ENCODE data around the gene ZDHHC14.

ZDHHC14 gene

DNA sequence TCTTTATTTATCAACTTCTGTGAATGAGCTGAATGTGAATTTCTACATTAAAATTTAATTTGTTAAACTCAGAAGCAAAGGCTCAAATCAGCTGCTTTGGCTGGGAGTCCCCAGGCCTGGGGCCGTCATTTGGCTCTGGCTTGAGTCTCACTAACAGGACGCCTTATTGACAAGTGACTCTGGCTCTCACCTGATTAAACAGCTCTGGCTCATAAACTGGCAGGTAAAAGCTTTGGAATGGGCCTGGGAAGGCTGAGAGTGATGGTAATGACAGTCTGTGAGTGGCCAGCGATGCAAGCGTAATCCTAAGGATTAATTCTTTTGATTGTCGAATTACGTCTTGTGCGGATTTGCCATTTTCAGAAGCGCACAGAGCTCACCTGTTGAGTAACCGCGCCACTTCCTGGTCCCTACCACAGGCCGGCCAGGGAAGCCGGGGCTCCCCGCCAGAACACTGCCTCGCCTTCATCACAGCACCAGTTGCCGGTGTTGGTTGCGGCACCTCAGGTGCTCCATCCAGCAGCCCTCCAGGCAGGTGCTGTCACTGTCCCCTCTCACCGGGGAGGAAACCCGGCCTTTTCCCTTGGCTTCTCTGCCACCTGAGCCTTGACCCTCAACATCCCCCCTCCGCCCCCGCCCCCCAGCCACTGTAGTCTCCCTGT lies 110.7 kb downstream of the ZDHHC14 start:
- DNase-seq (ENCODE audit: low spot score) = no peak

DNA sequence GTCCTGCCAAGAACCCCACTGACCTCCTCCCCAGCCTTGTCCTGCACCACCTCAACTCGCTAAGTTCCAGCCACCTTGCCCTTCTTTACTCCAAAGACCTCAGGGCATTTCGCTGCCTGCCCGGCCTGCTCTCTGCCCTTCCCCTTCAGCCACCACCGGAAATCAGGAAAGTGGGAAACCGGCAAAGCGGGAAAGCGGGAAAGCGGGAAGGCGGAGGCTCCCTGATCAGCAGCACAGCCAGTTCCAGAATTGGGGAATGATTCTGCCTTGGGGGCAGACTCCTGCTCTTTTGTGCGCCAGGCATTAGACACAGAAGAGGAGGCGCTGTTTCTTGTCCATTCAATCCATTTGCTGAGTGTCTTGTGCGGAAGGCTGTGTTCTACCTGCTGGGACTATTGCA lies 111.3 kb downstream of the ZDHHC14 start:
- no peak for DNase-seq (ENCODE audit: low spot score)

DNA sequence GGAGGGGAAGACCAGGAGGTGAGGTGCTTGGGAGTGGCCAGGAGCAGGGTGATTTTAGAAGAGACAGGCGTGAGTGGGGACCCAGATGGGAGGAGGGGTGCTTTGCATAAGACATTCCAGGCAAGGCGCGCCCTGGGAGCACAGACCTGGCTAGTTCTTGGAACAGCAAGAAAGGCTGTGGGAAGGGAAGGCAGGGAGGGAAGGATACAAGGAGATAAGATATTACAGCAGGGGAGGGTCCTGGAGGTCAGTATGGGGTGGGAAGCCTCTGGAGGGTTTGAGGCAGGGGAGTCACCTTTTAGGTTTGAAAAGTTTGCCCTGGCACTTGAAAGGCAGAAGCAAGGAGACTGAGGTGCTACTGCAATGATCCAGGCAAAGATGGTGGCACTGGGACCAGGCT lies 111.8 kb downstream of the ZDHHC14 start:
- no peak for DNase-seq (ENCODE audit: low spot score)

DNA sequence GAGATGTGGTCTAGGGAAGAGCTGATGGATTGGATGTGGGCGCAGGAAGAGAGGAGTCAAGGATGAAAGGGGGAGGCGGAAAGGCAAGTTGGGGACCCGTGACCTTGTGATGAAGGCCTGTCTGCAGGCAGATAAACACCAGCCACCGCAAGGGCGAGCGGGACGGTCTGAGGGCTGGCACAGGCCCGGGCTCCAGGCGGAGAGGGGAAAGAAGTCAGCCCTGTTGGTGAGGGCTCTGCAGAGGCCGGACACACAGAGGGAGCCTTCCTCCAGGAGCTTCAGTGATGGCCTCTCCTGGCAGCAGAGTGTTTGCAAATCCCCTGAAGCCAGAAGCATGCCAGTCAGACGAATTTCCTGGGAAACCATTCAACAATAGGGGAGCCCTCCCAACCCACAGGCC lies 112.2 kb downstream of the ZDHHC14 start:
- no peak for DNase-seq (ENCODE audit: low spot score)

DNA sequence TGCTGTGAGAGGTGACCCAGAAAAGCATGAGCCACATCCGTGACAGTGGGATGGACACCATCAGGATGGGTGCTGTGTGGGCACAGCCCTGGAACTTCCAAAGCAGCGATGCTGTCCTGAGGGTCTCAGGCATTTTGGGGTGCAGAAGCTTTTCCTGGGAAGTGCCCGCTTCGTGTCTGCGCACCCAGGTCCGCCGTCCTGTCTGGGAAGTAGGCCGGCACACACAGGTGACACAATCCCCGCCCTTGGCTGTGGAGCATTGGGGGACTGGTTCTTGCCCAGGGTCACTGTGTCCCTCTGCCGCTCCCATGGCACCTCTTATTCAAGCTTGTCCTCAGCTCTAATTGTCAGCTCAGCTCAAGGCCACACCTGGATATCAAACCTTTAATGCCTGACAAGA lies 112.6 kb downstream of the ZDHHC14 start:
- DNase-seq (ENCODE audit: low spot score) = no peak

DNA sequence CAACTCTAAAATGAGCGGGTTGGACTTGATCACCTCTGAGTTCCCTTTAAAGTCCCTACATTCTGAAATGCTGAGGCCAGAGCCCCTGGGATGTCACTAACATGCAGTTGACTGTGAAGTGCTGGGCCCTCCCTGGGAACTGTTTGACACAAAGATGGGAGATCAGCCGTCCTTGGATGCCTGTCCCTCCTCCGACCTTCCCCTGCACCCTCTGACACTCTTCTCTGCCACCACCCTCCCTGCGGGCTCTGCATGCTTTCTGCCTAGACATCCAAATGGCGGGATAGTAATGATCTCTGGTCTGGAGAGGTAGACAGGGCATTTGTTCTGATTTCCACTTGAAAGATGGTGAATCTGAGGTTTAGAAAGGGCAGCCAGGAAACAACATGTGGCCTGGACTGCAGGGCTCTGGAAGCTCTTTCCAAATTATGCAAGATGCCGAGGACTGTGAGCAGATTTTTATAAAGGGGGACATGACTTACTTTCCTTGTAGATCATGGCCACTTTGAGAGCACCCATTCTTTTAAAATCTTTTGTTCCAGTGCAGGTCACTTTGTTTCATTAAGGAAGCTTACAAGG lies 113.2 kb downstream of the ZDHHC14 start:
- DNase-seq (ENCODE audit: low spot score) = no peak

DNA sequence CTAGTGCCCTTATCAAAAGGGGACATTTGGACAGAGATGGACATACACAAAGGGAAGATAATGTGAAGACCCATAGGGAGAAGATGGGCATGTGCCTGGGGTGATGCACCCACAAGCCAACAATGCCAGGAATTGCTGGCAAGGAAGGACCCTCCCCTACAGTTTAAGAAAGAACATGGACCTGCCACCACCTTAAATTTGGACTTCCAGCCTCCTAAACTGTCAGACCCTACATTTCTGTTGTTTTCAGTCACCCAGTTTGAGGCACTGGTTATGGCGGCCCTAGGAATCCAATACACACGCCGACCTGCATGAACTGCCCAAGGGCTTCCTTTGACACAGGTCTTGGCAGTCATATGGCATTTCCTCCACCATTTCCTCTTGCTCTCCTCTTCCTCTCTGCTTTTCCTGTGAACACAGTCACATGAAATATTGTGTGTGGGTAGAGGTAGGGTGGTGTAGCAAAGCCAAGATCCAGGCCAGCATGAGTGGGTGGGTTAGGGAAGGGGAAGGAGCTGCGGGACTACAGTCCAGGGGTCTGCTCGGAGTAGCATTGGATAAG lies 115.6 kb downstream of the ZDHHC14 start:
- DNase-seq (ENCODE audit: low spot score) = no peak

DNA sequence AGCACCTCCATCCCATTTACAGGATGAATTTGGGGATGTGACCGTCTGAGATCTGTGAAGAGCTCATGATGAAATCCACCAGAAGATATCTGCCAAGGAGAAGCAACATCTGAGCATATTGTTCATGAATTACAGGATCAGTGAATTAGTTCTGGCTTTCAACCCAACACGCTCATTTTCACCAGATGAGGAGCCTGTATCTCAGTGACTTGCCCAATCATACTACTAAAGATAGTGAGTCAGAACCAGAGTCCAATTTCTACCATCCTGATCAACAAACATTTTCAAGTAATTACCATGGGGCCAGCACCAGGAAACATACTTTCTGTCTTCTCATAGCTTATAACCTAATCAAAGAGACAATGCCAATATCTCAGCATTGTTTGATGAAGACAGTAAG lies 116.6 kb downstream of the ZDHHC14 start:
- DNase-seq (ENCODE audit: low spot score) = no peak

DNA sequence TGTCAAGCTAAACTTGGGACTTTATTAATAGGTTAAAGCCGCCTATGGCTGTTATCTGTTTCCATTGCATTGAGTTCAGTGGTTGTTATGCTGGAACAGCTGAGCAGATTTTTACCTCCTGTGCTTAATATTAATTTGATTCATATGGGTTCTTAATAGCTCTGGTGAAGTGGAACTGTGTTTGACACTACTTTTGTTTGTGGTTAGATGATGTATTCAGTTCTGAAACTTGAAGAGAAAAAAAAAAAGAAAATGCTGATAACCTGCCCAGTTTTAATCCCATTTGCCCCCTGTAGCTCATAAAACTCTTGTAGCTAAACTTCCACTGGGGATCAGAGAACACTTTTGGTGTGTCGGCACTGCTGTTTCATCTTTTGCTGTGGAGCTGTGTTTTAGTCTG lies 117.8 kb downstream of the ZDHHC14 start:
- no peak for DNase-seq (ENCODE audit: low spot score)

DNA sequence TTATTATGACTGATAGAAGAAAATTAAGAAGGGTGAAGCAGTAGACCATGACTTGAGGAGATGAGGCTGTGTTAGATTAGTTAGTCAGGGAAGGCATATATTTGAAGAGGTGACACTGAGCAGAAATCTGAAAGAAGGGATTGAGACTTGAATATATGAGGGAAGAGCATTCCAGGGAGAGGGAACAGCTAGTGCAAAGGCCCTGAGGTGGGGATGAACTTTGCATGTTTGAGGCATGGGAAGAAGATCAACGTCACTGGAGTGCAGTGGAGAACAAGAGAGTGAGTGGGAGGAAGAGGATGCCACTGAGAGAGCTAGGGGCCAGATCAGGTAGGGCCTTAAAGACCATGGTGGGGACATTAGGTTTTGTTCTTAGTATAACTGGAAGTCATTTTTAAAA lies 119.0 kb downstream of the ZDHHC14 start:
- no peak for DNase-seq (ENCODE audit: low spot score)

DNA sequence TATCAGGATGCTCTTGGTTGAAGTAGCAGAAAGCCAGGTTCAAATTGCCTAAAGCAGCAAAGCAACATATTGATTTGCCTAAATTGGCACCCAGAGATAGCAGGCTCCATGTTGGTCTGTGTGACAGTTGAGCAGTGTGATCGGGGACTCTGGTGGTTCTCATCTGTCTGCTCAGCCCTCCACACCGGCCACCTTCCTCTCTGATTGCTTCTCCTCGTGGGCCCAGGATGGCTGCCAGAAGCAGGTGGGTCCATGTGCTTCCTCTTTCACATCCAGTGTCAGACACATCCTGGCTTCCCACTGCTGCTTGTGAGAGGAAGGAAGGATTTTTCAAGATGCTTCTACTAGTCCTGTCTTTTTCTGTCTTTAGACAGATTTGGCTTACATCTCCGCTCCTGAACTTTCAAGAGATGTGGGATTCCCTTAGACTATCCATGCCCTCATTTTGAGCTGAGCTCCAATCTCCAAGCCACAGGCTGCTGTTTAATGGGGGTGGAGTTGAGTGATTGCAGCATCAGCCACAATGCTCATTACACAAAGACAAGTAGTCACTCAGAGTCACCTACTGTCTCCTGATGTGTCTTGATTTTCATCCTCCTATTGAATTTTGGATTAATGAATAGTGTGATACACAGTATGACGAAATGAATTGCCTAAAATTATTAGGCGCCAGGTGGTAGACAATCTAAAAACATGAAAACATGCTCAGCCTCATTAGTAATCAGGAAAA lies 122.2 kb downstream of the ZDHHC14 start:
- no peak for DNase-seq (ENCODE audit: low spot score)

DNA sequence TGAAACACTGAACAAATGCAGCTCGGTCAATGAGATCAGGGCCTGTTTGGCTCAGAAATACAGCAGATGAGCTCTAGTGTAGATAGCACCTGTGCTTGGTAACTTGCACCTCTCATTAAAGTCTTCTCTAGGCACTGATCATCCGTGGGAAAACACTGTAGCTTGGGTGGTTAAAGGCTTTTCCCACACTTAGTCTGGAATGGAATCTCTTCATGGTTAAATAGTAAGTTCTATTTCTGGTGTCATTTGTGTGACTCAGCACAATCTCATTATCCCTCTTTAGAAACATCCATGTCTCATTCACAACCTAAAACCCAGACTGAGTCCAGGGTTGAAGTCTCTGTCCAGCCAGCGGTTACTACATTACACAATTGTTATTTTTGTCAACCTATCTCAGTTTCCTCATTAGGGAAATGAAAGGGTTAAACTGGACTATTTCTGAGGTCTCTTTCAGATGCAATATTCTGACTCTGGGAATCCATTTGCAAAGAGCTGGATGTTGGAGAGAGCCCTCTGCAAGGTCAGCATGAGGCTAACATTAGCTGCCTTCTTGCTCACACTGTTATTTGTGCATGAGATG lies 125.0 kb downstream of the ZDHHC14 start:
- no peak for DNase-seq (ENCODE audit: low spot score)

DNA sequence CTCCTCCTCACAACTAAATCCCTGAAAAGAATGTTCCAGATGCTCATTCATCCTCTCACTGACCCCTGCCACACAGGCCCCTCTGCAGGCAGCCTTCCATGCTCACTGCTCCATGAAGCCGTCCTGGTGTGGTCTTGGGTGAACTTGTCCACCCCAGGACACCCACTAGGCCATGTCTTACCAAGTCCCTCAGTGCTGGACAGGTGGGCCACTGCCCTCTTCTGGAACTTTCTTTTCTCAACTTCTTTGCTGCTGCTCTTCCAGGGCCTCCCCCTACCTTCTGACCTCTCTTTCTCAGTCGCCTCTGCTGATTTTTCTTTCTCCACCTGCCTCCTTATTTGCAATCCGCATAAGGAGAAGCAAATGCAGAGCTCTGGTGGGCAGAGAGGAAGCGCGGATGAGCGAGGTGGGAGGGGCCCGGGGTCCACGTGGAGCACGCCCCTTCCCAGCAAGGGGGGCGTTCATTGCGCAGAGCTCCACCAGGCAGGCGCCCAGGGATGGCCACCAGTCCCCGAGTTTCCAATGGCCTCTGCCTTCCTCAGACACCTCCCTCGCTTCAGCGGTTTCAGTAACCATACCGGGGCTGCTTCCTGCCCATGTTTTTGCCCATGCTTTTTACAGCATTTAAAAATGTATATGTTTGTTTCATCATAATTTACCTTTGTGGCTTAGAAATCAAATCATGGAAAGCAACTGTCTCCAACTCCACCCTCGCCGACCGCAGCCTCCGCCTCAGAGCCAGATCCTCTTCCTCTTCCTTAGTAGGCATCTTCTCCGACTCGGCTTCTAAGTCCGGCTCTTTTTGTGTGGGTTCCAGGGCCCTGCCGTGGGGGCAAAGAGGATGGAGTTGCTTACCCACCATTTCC lies 129.6 kb downstream of the ZDHHC14 start:
- no peak for DNase-seq (ENCODE audit: low spot score)

DNA sequence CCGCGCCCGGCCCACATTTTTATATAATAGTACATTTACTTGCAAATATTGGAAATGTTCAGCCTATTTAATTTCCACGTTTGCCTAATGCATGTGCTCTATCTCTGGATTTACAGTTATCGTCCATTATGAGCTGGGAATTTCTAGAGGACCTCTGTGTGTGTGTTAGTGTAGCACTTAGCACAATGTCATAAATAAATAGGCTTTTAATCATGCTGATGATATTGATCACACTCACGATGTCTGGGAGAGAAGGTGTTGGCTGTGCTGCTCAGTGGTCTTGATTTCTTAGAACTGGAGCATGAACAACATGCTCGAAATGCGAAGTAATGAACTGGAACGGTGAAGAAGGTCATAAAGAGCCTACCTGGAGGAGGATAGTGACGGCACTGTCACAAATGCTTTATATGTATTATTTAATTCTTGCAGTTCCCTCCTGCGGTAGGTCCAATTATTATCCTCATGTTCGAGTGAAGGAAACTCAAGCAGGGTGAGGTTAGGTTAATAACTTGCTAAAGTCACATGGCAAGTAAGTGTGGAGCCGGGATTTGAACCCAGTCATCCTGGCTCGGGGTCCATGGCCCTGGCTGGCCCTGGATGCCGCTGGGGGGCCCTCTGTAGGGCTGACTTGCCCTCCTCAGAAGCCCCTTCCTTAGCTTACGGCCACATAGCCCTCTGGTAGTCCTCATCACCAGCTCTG lies 130.8 kb downstream of the ZDHHC14 start:
- DNase-seq (ENCODE audit: low spot score) = no peak

DNA sequence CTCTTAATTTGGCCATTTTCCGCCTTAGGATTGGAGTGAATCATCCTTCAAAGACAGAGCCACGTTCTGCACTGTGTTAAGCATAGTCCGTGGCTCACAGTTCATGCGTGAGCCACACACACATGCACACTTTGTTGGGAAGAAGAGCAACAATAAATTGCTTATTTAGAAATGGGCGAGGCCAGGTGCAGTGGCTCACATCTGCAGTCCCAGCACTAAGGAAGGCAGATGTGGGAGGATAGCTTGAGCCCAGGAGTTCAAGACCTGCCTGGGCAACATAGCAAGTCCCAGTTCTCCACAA lies 131.3 kb downstream of the ZDHHC14 start:
- no peak for DNase-seq (ENCODE audit: low spot score)

DNA sequence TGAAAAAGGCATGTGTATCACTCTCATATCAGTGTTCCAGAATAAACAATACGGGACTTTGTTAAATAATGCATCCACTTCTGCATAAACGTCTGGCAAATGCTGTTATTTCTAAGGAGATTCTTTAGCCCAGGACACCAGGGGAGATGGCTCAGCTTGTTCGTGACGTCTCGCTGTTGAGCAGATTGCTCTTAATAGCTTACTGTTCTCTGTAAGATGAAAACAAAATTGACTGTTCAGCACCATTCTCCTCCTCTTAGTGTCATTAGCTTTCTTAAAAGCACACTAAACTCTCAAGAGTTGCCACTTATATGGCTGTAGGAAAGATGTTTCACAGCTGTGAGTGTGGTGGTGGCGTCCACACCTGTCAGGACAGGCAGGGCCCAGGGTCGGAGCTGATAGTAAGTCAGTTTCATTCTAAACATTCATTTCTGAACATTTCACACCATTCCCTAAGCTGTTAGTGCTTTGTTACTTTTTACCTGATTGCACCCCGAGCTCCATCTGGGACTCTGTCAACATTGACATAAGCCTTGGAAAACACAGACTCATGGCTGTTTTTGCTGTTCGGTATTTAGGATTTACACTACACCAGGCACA lies 132.1 kb downstream of the ZDHHC14 start:
- peak; percentile 49 for DNase-seq (ENCODE audit: low spot score)

DNA sequence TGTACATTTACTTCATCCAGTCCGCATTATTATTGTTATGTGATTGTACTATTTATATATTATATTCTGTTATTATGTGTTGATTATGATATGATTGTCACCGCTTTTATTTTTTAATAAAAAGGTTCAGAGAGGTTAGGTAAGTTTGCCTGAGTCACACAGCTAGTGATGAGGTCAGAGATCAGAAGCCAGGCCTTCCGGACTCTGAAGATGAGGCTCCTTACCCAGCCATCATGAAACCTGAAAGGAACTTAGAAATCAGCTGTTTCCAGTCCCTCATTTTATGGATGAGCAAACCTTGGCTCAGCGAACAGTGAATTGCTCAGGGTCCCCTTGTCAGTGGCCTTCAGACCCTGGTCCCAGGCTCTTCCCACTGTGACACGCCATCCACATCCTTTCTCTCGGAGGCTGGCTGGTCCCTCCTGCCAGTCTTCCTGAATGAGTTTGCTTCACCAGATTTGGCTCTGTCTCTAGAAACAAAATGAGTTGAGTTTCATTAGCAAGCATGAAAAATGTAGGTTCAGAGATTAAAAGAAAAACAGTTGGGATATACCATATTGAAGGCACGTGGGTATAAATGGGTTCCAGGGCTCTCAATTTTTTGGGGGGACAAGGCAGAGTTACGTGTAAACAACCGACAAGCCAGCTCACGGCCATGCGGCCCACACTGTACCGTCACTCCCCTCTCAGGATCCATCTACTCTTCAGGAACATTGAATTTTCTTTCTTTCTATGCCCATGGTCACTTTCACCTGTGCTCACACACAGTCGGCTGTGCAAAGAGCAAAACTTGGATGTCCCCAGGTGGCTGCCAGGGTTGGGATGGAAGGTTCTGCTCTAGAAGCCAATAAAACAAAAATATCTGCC lies 132.9 kb downstream of the ZDHHC14 start:
- DNase-seq (ENCODE audit: low spot score) = no peak

DNA sequence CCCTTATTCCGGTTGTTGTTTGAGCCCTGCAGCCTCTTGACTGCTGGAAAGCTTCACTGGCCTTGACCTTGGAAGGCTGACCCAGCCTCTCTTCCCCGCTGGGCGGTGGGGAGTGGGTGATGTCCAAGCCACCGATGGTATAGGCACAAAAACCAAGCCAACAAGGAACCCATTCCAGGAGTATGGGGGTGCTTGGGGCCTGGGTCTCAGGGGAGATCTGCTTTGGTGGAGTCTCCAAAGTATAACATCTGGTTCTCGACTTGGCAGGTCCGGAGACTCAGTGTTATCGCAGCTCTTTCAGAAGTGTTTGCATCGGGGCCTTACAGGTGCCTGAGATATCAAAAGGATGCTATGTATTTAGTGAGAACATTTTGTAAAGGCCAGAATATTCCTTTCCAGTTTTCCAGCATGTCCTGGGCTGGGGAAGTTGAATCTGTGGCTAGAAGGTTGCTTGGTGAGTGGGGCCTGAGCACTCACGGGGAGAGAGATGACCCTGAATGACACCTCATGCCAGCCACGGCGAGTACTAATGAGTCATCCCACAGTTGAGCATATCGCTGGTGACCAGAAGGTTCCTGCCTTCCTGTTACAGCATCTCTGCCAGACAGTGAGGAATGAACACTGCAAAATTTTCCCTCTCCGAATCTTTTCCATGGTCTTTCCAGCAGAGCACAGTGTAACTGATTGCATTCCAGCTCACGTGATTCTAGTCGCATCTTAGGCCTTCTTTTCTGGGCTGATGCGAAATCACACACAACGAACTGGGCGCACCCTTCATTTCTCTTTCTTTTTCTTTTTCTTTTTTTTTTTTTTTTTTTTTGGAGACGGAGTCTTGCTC lies 133.9 kb downstream of the ZDHHC14 start:
- DNase-seq (ENCODE audit: low spot score) = peak; percentile 43

Measured in HuH-7.5 (cell line).